ENCODE results near the gene ELL2. TPM values are rescaled to one million over a fixed set of nuclear protein-coding genes. Genes with fewer than 3 reads are reported as not detected.

Gene ELL2
- polyA plus RNA-seq (ENCODE audit: insufficient read length): 2.8 TPM

GRCh38 chr5:95961617-95962474 lies at the start of gene ELL2:
Gene ELL2, minus strand, starts transcription at chr5:95961851. Its CDS starts 130 bp downstream, at chr5:95961721.
- DNase-seq (ENCODE audit: low read depth): peak; percentile 52

- DNase-seq (ENCODE audit: low read depth): no peak
Measured at GRCh38 chr5:96008987-96009647, 47.5 kb upstream of the ELL2 start.

GRCh38 chr5:96008487-96008886 lies 46.8 kb upstream of the ELL2 start:
- no peak for DNase-seq (ENCODE audit: low read depth)

GRCh38 chr5:96007051-96007450 lies 45.4 kb upstream of the ELL2 start:
- DNase-seq (ENCODE audit: low read depth): no peak

GRCh38 chr5:96006291-96006690 lies 44.6 kb upstream of the ELL2 start:
- DNase-seq (ENCODE audit: low read depth): no peak

GRCh38 chr5:96004754-96005153 lies 43.1 kb upstream of the ELL2 start:
- no peak for DNase-seq (ENCODE audit: low read depth)

GRCh38 chr5:96004087-96004486 lies 42.4 kb upstream of the ELL2 start:
- DNase-seq (ENCODE audit: low read depth): no peak

GRCh38 chr5:96001262-96001661 lies 39.6 kb upstream of the ELL2 start:
- no peak for DNase-seq (ENCODE audit: low read depth)

GRCh38 chr5:96000308-96000707 lies 38.7 kb upstream of the ELL2 start:
- DNase-seq (ENCODE audit: low read depth): no peak

- no peak for DNase-seq (ENCODE audit: low read depth)
Measured at GRCh38 chr5:95996904-95997723, 35.5 kb upstream of the ELL2 start.

GRCh38 chr5:95995962-95996489 lies 34.4 kb upstream of the ELL2 start:
- no peak for DNase-seq (ENCODE audit: low read depth)

GRCh38 chr5:95993776-95994175 lies 32.1 kb upstream of the ELL2 start:
- no peak for DNase-seq (ENCODE audit: low read depth)

GRCh38 chr5:95993266-95993665 lies 31.6 kb upstream of the ELL2 start:
- no peak for DNase-seq (ENCODE audit: low read depth)

GRCh38 chr5:95989283-95990048 lies 27.8 kb upstream of the ELL2 start:
- no peak for DNase-seq (ENCODE audit: low read depth)

- DNase-seq (ENCODE audit: low read depth): no peak
Measured at GRCh38 chr5:95988877-95989276, 27.2 kb upstream of the ELL2 start.

GRCh38 chr5:95988094-95988493 lies 26.4 kb upstream of the ELL2 start:
- DNase-seq (ENCODE audit: low read depth): no peak

- no peak for DNase-seq (ENCODE audit: low read depth)
Measured at GRCh38 chr5:95986937-95987520, 25.4 kb upstream of the ELL2 start.

- DNase-seq (ENCODE audit: low read depth): no peak
Measured at GRCh38 chr5:95986001-95986400, 24.4 kb upstream of the ELL2 start.

- no peak for DNase-seq (ENCODE audit: low read depth)
Measured at GRCh38 chr5:95985249-95985648, 23.6 kb upstream of the ELL2 start.

GRCh38 chr5:95984287-95984938 lies 22.8 kb upstream of the ELL2 start:
- no peak for DNase-seq (ENCODE audit: low read depth)

All from forelimb muscle (tissue), 1 donor.